Ovary (tissue), 10 donors: Measurements from ENCODE around the gene ARHGEF7. TPM values are rescaled to one million over a fixed set of nuclear protein-coding genes. Genes with fewer than 3 reads are reported as not detected.
"Not testable (repeated sequence)": the region's sequence is repeated elsewhere in the genome, so short reads cannot be mapped to it uniquely, and the experiment has no call there.

ENCODE experiments used
- DNase-seq, 5 donors: peaks; one replicate each; pipeline ENCODE4 v3.0.0-alpha.2; 2019 to 2020
- H3K27ac ChIP-seq, 2 donors: fragments of 200-600 bp; one replicate each; pipeline versions ENCODE4 v1.5.1 to v1.8.0; 2019 to 2022
- H3K27me3 ChIP-seq: fragments of 200-600 bp; one replicate; pipeline ENCODE4 v1.8.0; 2022
- H3K36me3 ChIP-seq: fragments of 200-600 bp; sonication (generic); one replicate; pipeline ENCODE4 v1.5.1; 2019
- H3K4me1 ChIP-seq: one replicate; pipeline ENCODE4 v1.8.1; 2013; ENCODE audit warnings: mild to moderate bottlenecking, moderate library complexity; ENCODE audit not compliant: insufficient read depth
- H3K4me3 ChIP-seq: fragments of 200-600 bp; sonication (generic); one replicate; pipeline ENCODE4 v1.5.1; 2017
- H3K9me3 ChIP-seq, 2 donors: fragments of 200-600 bp in 1 of 2; sonication (generic) in 1 of 2; one replicate each; pipeline versions ENCODE4 v1.5.1 to v1.8.1; 2013 to 2019; ENCODE audit warnings: mild to moderate bottlenecking in 1 of 2, moderate library complexity in 1 of 2
- CTCF ChIP-seq, 3 donors: fragments of 450-650 bp in 2 of 3; fragments of 200-600 bp in 1 of 3; IDR thresholded peaks; one replicate each; pipeline versions ENCODE4 v1.5.1 to v1.8.0; 2016 to 2022; ENCODE audit warnings: antibody characterized with exemption in 3 of 3, mild to moderate bottlenecking in 1 of 3
- EP300 ChIP-seq: sonication (generic); formaldehyde crosslinking; IDR thresholded peaks from one replicate; pipeline ENCODE4 v1.6.1; 2017; ENCODE audit warnings: antibody characterized with exemption
- POLR2A ChIP-seq: fragments of 450-650 bp; IDR thresholded peaks from one replicate; pipeline ENCODE4 v1.6.1; 2017; ENCODE audit warnings: antibody characterized with exemption, mild to moderate bottlenecking, moderate library complexity
- WGBS, 3 donors: extraction: QIAGEN DNeasy Blood & Tissue Kit in 1 of 3; methylation state at CpG; one replicate each; pipeline versions ENCODE4 v1.1.5 to v1.1.7; 2013 to 2017; 5-methylcytosine and 5-hydroxymethylcytosine counted together
- intact Hi-C, 4 donors: fragments of 100-400 bp; cut with DNase I; formaldehyde crosslinking; loops; one replicate each; pipeline versions ENCODE4 v1.11.0 to v1.15.1; 2022 to 2023
- long read RNA-seq, 3 donors: library from polyadenylated mRNA in 2 of 3; unstranded in 2 of 3; transcript quantifications; one replicate each; pipeline ENCODE4 v2.0.0 and lab custom pipeline, GENCODE V29; 2021 to 2026
- polyA plus RNA-seq, 2 donors: library from polyadenylated mRNA; stranded (reverse); fragments of 200-250 nt in 1 of 2; fragments of 350-450 nt in 1 of 2; fragmentation: Illumina TruSeq in 1 of 2; extraction: RNeasy Lipid Tissue Mini Kit (QIAGEN cat#74804) in 1 of 2; gene quantifications; one replicate each; pipeline ENCODE4 v1.2.3, GENCODE V29; 2013 to 2014
- total RNA-seq, 7 donors: library from RNA; depleted of rRNA in 2 of 7; stranded (reverse); fragments of >200 nt in 2 of 7; fragmentation: NEBNext Ultra II Directional in 3 of 7; extraction: Animal tissue kit (Norgen Biotek cat#: 25700) in 3 of 7; gene quantifications; one replicate each; pipeline versions ENCODE4 v1.1.0 to v1.2.4, GENCODE V29; 2016 to 2023
- donor health status: DM: no; HTN: no; CAD: no; lungs with moderate emphysema.
- donor health status: DM: no; HTN: no; CAD: no.
- donor health status: Bipolar disorder and iron deficiency.
- donor health status: DM: yes; HTN: yes; CAD: no.
- donor health status: DM: no; HTN: no; CAD: no.
- donor health status: DM: yes; HTN: yes; CAD: no.

ARHGEF7 gene
- total RNA-seq (10 to 100 TPM; 46.6 to 58.5 (median 53.8) TPM), polyA plus RNA-seq (10 to 100 TPM; 27.6 to 49.6 TPM)
- long read RNA-seq, donor 1, partial matches to known transcripts = 15 of 26 reads
- long read RNA-seq, donor 1, other reads (novel, unspliced or antisense) = 11 of 26 reads
- long read RNA-seq, donor 2, full-length matches to known transcripts = 4 of 25 reads
- long read RNA-seq, donor 2, partial matches to known transcripts = 21 of 25 reads
- long read RNA-seq, donor 2, other reads (novel, unspliced or antisense) = 0 of 25 reads
- long read RNA-seq, donor 3, partial matches to known transcripts = 14 of 28 reads
- long read RNA-seq, donor 3, other reads (novel, unspliced or antisense) = 14 of 28 reads

- DNase-seq = peak in 4 of 5 donors; percentile 39 to 56 (median 50)
- intact Hi-C loops = no loop called here
- Histone ChIP-seq H3K27me3 (no peaks in the 10 kb centered on the region), H3K4me1 (peaks cover 4% of the 10 kb centered on the region), H3K27ac (peak within 1 kb of the TSS; percentile 81 to 83), H3K9me3 (no peaks in the 10 kb centered on the region), H3K4me3 (peak within 1 kb of the TSS; percentile 47), H3K36me3 (no peaks in the 10 kb centered on the region)
- 1% methylated on average over 26 to 131 of the region's 137 CpGs for WGBS, 3 donors
- no peak for TF ChIP-seq CTCF (IDR thresholded peaks at IDR 0.05)
- TF ChIP-seq EP300 = no peak
- no peak for TF ChIP-seq POLR2A
These were observed at the start of gene ARHGEF7 for GRCh38 chr13:111115061-111115964. Gene ARHGEF7, plus strand, starts transcription at chr13:111115310. Its CDS starts 217 bp downstream, at chr13:111115527.

- no peaks in the 10 kb centered on the region for H3K9me3 ChIP-seq
- 81 to 89% (median 86%) methylated on average over 12 of the region's 12 CpGs for WGBS, 3 donors
- TF ChIP-seq POLR2A = no peak
- no peak for TF ChIP-seq CTCF (IDR thresholded peaks at IDR 0.05)
- TF ChIP-seq EP300 = no peak
- peak in 1 of 5 donors; percentile 36 for DNase-seq
- no peaks in the 10 kb centered on the region for H3K27me3 ChIP-seq
- peaks cover 4% of the 10 kb centered on the region for H3K4me1 ChIP-seq
- H3K27ac ChIP-seq = peak overlapping the region in 1 of 2 donors; percentile 89
- no peak overlapping the region for H3K4me3 ChIP-seq
- intact Hi-C loops = loop anchor here in 3 of 4 donors (2.0 to 5.0 kb wide), 3 partner anchors 152 to 157 kb away; no protein-coding TSS in a partner anchor
- no peaks in the 10 kb centered on the region for H3K36me3 ChIP-seq
These were observed 49.4 kb upstream of the ARHGEF7 start for GRCh38 chr13:111065698-111066097.

GRCh38 chr13:111066544-111066943, 48.6 kb upstream of the ARHGEF7 start:
- Histone ChIP-seq H3K9me3 (no peaks in the 10 kb centered on the region), H3K4me3 (no peak overlapping the region), H3K4me1 (peaks cover 4% of the 10 kb centered on the region), H3K36me3 (no peaks in the 10 kb centered on the region), H3K27me3 (no peaks in the 10 kb centered on the region), H3K27ac (peak overlapping the region; percentile 63 to 89)
- intact Hi-C loops = loop anchor here in 3 of 4 donors (2.0 to 5.0 kb wide), 3 partner anchors 151 to 156 kb away; no protein-coding TSS in a partner anchor
- DNase-seq = peak; percentile 80 to 84 (median 82)
- TF ChIP-seq POLR2A = no peak
- no peak for TF ChIP-seq EP300
- no peak for TF ChIP-seq CTCF (IDR thresholded peaks at IDR 0.05)
- 4 to 34% (median 12%) methylated on average over 22 of the region's 22 CpGs for WGBS, 3 donors

- intact Hi-C loops = loop anchor here in 2 of 4 donors (5.0 kb wide), 2 partner anchors 149 to 154 kb away; no protein-coding TSS in a partner anchor
- 8 to 17% (median 13%) methylated on average over 2 of the region's 2 CpGs for WGBS, 3 donors
- Histone ChIP-seq H3K4me1 (peaks cover 4% of the 10 kb centered on the region), H3K27ac (peak overlapping the region in 1 of 2 donors; percentile 89), H3K9me3 (no peaks in the 10 kb centered on the region), H3K27me3 (no peaks in the 10 kb centered on the region), H3K36me3 (no peaks in the 10 kb centered on the region), H3K4me3 (no peak overlapping the region)
- no peak for DNase-seq
- TF ChIP-seq POLR2A = no peak
- no peak for TF ChIP-seq EP300
- TF ChIP-seq CTCF (IDR thresholded peaks at IDR 0.05) = no peak
These were observed 47.1 kb upstream of the ARHGEF7 start for GRCh38 chr13:111068009-111068350.

- H3K27me3 ChIP-seq, H3K9me3 ChIP-seq, intact Hi-C loops, H3K4me1 ChIP-seq, H3K4me3 ChIP-seq, H3K27ac ChIP-seq, H3K36me3 ChIP-seq, DNase-seq: not testable (repeated sequence)
- WGBS, 3 donors = 64 to 77% (median 65%) methylated on average over 4 of the region's 4 CpGs
These were observed 44.0 kb upstream of the ARHGEF7 start for GRCh38 chr13:111071120-111071519.

- H3K9me3 ChIP-seq, H3K27ac ChIP-seq, H3K4me1 ChIP-seq, H3K27me3 ChIP-seq, intact Hi-C loops, H3K36me3 ChIP-seq, DNase-seq, H3K4me3 ChIP-seq: not testable (repeated sequence)
- 63 to 80% (median 65%) methylated on average over 7 of the region's 7 CpGs for WGBS, 3 donors
These were observed 43.6 kb upstream of the ARHGEF7 start for GRCh38 chr13:111071526-111071925.
